Activated CD4-positive, alpha-beta T cell treated with anti-CD3 and anti-CD28 coated beads for 36 hours (primary cell): ENCODE data around the gene RUSC2. TPM values are rescaled to one million over a fixed set of nuclear protein-coding genes. Genes with fewer than 3 reads are reported as not detected.

ENCODE experiments used
- ATAC-seq: fragments of 200-7000 bp; cut with Tn5 transposase; one replicate; pipeline ENCODE4 v1.10.0; 2021; ENCODE audit warnings: mild to moderate bottlenecking, moderate library complexity
- CTCF ChIA-PET: fragments of 350-600 bp; sonication (Branson Sonifier 250); formaldehyde crosslinking; loops from one replicate; lab custom pipeline; 2021; ENCODE audit warnings: antibody characterized with exemption; lab: Charles Lee
- POLR2A ChIA-PET: fragments of 350-600 bp; sonication (Branson Sonifier 250); formaldehyde crosslinking; loops from one replicate; lab custom pipeline; 2021; ENCODE audit warnings: antibody characterized with exemption, inconsistent platforms; lab: Charles Lee
- DNase-seq: peaks from one replicate; pipeline ENCODE4 v3.0.0-alpha.2; 2020
- H3K27ac Mint-ChIP-seq: one replicate; pipeline ENCODE4 v1.8.0; 2021; ENCODE audit warnings: mixed read lengths
- H3K27me3 Mint-ChIP-seq: one replicate; pipeline ENCODE4 v1.8.0; 2021; ENCODE audit warnings: mixed read lengths
- H3K36me3 Mint-ChIP-seq: one replicate; pipeline ENCODE4 v1.8.0; 2021; ENCODE audit warnings: low read depth, mixed read lengths
- H3K4me1 Mint-ChIP-seq: one replicate; pipeline ENCODE4 v1.8.0; 2021; ENCODE audit warnings: mixed read lengths
- H3K4me3 Mint-ChIP-seq: one replicate; pipeline ENCODE4 v1.8.0; 2021; ENCODE audit warnings: mild to moderate bottlenecking, moderate library complexity, mixed read lengths
- H3K9me3 Mint-ChIP-seq: one replicate; pipeline ENCODE4 v1.8.0; 2021; ENCODE audit warnings: low read depth, mixed read lengths
- intact Hi-C, 2 experiments: fragments of 100-400 bp; cut with DNase I in 1 of 2; cut with micrococcal nuclease in 1 of 2; formaldehyde crosslinking; loops; one replicate each; pipeline versions ENCODE4 v1.14.2 to v1.15.1; 2022 to 2024; cut with DNase I, micrococcal nuclease
- total RNA-seq, 2 experiments: library from RNA; stranded (reverse); gene quantifications; one replicate each; pipeline ENCODE4 v1.2.3, GENCODE V29; 2021

Gene RUSC2
- total RNA-seq, 2 experiments from 2014 or later: 5.7 to 6.5 TPM

DNA sequence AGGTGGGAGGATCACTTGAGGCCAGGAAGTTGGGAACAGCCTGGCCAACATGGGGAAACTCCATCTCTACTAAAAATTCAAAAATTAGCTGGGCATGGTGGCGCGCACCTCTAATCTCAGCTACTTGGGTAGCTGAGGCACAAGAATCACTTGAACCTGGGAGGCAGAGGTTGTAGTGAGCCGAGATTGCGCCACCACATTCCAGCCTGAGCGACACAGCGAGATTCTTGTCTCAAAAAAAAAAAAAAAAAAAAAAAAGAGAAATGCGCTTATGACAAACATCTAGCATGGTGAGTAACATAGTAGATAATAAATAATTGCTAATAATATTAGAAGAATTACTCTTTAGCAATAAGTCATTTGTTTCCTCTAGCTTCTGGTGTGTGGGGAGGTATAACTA is 25.9 kb downstream of the RUSC2 start:
- no peak for ATAC-seq
- no peaks in the 10 kb centered on the region for H3K27me3 Mint-ChIP-seq
- ChIA-PET POLR2A (no interaction called here), CTCF (no interaction called here)
- no peaks in the 10 kb centered on the region for H3K9me3 Mint-ChIP-seq
- H3K27ac Mint-ChIP-seq: no peak overlapping the region
- no peaks in the 10 kb centered on the region for H3K36me3 Mint-ChIP-seq
- no peak overlapping the region for H3K4me3 Mint-ChIP-seq
- H3K4me1 Mint-ChIP-seq: no peaks in the 10 kb centered on the region
- no peak for DNase-seq
- intact Hi-C loops: no loop called here

DNA sequence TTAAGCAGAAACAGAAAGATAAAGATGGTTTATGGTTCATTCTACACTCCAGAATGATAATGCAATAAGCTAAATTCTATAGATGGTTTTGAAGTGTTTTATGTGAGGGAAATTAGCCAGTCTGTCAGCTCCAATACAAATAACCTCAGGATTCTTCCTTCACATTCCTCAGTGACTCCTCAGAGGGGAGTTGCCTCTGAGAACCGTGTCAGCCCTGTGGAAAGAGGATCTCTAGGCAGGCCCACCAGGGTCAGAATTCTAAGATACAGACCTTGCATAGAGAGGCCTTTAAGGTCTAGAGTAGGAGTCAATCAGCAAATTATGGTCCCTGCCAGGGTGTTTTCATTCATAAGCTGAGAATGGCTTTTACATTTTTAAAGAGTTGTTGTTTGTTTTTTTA is 26.6 kb downstream of the RUSC2 start:
- DNase-seq (no peak), ATAC-seq (no peak)
- Mint-ChIP-seq H3K27me3 (no peaks in the 10 kb centered on the region), H3K27ac (no peak overlapping the region), H3K4me1 (no peaks in the 10 kb centered on the region), H3K4me3 (no peak overlapping the region), H3K9me3 (no peaks in the 10 kb centered on the region), H3K36me3 (no peaks in the 10 kb centered on the region)
- intact Hi-C loops: no loop called here
- POLR2A ChIA-PET: no interaction called here
- CTCF ChIA-PET: interaction anchor here (0.7 to 0.8 kb wide), 2 partner anchors 43 to 93 kb away, joined by 3 to 4 read pairs; no protein-coding TSS in a partner anchor

DNA sequence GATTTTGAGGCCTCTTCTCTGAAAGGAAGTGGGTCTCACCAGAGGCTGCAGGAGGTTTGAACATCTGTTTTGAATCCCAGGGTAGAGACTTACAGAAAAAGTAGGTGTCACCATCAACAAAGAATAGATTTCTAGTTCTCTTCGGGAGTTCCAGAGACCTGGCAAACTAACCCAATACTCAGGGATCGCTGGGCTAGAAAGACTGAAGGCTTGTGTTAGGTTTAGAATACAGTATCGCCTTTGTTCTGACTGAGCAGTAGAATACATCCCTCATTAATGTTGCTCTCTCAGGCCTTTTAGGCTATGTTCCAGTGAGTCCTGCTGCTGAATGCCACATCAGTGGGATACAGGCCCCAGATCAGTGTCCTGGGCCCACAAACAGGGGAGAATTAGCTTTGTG is 27.2 kb downstream of the RUSC2 start:
- Mint-ChIP-seq H3K27me3 (no peaks in the 10 kb centered on the region), H3K4me3 (no peak overlapping the region), H3K9me3 (no peaks in the 10 kb centered on the region), H3K27ac (no peak overlapping the region), H3K36me3 (no peaks in the 10 kb centered on the region), H3K4me1 (no peaks in the 10 kb centered on the region)
- no peak for DNase-seq
- CTCF ChIA-PET: interaction anchor here (0.7 to 3.4 kb wide), 3 partner anchors 37 to 94 kb away, joined by 3 to 12 read pairs (median 4); no protein-coding TSS in a partner anchor
- ATAC-seq: no peak
- POLR2A ChIA-PET: no interaction called here
- intact Hi-C loops: no loop called here

DNA sequence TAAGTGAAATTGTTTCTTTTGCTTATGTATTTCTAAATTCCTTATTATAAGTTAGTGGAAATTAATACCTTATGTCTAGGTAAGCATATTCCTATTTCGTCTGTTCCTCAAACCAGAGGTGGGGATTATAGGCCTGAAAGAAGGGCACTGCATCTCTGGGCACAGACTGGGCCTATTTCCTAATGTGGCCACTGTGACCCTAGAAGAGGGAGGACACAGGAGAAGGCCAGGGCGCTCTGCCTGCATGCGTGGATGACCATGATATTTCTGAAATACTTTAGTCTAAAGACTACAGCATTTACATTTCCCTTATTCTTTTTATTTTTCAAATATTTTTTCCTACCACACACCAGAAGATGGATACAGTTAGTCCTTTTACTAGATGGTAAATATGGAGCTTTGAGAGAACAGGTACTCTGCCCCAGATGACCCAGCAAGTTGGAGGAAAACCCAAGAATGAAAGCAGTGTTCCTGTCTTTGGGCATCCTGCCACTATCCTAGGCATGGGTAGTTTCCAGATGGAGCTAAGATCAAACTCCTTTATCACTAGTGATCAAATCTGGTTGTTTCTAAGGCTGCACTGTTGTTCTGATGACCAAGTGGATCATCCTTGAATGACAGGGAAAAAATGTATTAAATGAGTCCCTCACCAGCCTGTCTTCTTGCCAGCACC is 27.8 kb downstream of the RUSC2 start:
- DNase-seq (no peak), ATAC-seq (no peak)
- CTCF ChIA-PET: interaction anchor here (2.5 to 3.4 kb wide), 2 partner anchors 11 to 36 kb away, joined by 9 to 12 read pairs; no protein-coding TSS in a partner anchor
- no peaks in the 10 kb centered on the region for H3K36me3 Mint-ChIP-seq
- no peaks in the 10 kb centered on the region for H3K4me1 Mint-ChIP-seq
- no peaks in the 10 kb centered on the region for H3K9me3 Mint-ChIP-seq
- intact Hi-C loops: no loop called here
- POLR2A ChIA-PET: no interaction called here
- no peaks in the 10 kb centered on the region for H3K27me3 Mint-ChIP-seq
- no peak overlapping the region for H3K27ac Mint-ChIP-seq
- H3K4me3 Mint-ChIP-seq: no peak overlapping the region

DNA sequence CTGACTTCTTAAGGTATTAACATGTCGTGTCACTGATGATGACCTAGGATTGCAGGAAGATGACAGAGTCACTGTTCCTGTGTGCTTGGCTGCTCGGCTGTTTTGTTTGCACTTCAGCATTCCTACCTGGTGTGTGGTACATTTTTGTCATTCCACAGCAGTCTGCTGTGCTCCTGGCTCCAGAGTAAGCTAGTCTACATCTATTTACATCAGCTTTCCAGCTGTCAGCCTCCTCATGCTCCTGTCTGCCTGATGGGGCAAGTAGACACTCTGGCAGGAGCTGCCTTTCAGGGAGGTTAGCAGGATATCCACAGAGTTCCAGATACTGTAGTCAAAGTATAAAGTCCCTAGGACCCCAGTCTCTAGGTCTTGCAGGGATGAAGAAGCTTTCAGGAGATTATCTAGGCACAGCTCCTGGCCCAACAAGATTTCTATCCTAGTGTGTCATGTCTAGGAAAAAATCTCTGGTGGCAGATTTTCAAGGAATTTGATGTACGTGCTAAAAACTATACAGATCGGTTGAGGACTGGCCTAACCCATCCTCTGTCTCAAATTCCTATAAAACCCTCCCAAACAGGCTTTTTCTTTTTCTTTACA is 28.4 kb downstream of the RUSC2 start:
- Mint-ChIP-seq H3K9me3 (no peaks in the 10 kb centered on the region), H3K27ac (no peak overlapping the region), H3K4me3 (no peak overlapping the region), H3K27me3 (no peaks in the 10 kb centered on the region), H3K4me1 (no peaks in the 10 kb centered on the region), H3K36me3 (no peaks in the 10 kb centered on the region)
- intact Hi-C loops: no loop called here
- CTCF ChIA-PET: interaction anchor here (0.6 to 3.4 kb wide), 3 partner anchors 11 to 36 kb away, joined by 3 to 12 read pairs (median 9); no protein-coding TSS in a partner anchor
- POLR2A ChIA-PET: no interaction called here
- ATAC-seq: no peak
- DNase-seq: no peak

GRCh38 chr9:35518981-35519679 is 29.2 kb downstream of the RUSC2 start:
- no peak overlapping the region for H3K4me3 Mint-ChIP-seq
- CTCF ChIA-PET: interaction anchor here (0.5 to 3.4 kb wide), 4 partner anchors 12 to 183 kb away, joined by 3 to 12 read pairs (median 8); no protein-coding TSS in a partner anchor
- DNase-seq (no peak), ATAC-seq (no peak)
- H3K27me3 Mint-ChIP-seq: no peaks in the 10 kb centered on the region
- POLR2A ChIA-PET: no interaction called here
- no peaks in the 10 kb centered on the region for H3K36me3 Mint-ChIP-seq
- intact Hi-C loops: no loop called here
- H3K9me3 Mint-ChIP-seq: no peaks in the 10 kb centered on the region
- no peak overlapping the region for H3K27ac Mint-ChIP-seq
- no peaks in the 10 kb centered on the region for H3K4me1 Mint-ChIP-seq

DNA sequence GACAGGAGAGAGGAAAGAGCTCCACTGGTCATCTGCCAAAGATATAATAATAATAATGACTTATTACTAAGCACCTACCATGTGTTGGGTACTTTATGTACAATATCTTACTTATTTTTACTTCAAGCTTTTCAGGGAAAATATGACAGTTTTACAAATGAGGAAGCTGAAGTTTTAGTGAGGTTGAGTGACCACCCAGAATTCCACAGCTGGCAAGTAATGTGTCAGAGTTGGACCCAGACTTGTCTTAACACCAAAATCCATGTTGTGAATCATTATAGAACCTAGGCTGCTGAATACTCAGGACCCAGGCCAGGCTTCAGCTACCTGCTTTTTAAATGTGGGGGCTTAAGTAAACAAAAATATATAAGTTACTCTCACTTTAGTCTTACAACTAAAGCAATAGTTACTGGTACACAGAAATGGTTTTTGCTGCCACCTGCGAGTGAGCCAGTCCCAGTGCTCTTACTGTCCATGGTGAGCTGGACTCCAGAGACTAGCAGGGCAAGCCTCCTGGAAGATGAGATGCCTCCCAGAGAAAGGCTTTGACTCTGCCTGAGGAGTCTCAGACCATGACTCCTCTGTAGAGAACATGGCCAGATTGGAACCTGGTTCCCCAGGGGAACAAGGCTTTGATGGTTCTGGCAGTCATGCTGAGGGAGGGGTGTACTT is 29.9 kb downstream of the RUSC2 start:
- DNase-seq (no peak), ATAC-seq (no peak)
- intact Hi-C loops: no loop called here
- no peak overlapping the region for H3K4me3 Mint-ChIP-seq
- no peaks in the 10 kb centered on the region for H3K9me3 Mint-ChIP-seq
- POLR2A ChIA-PET: no interaction called here
- H3K4me1 Mint-ChIP-seq: no peaks in the 10 kb centered on the region
- H3K27me3 Mint-ChIP-seq: no peaks in the 10 kb centered on the region
- H3K27ac Mint-ChIP-seq: no peak overlapping the region
- CTCF ChIA-PET: interaction anchor here (1.0 to 3.4 kb wide), 5 partner anchors 8 to 110 kb away, joined by 4 to 12 read pairs (median 7); no protein-coding TSS in a partner anchor
- H3K36me3 Mint-ChIP-seq: no peaks in the 10 kb centered on the region

GRCh38 chr9:35520364-35520710 is 30.4 kb downstream of the RUSC2 start:
- Mint-ChIP-seq H3K36me3 (no peaks in the 10 kb centered on the region), H3K4me1 (no peaks in the 10 kb centered on the region), H3K27me3 (no peaks in the 10 kb centered on the region), H3K9me3 (no peaks in the 10 kb centered on the region), H3K27ac (no peak overlapping the region), H3K4me3 (no peak overlapping the region)
- ChIA-PET POLR2A (no interaction called here), CTCF (interaction anchor here (1.0 to 3.4 kb wide), 6 partner anchors 8 to 176 kb away, joined by 3 to 12 read pairs (median 6); no protein-coding TSS in a partner anchor)
- intact Hi-C loops: no loop called here
- DNase-seq (no peak), ATAC-seq (no peak)

GRCh38 chr9:35521708-35522107 is 31.8 kb downstream of the RUSC2 start:
- intact Hi-C loops: no loop called here
- Mint-ChIP-seq H3K36me3 (no peaks in the 10 kb centered on the region), H3K27me3 (no peaks in the 10 kb centered on the region), H3K9me3 (no peaks in the 10 kb centered on the region), H3K4me1 (no peaks in the 10 kb centered on the region), H3K4me3 (no peak overlapping the region), H3K27ac (no peak overlapping the region)
- ChIA-PET CTCF (interaction anchor here (0.8 to 1.9 kb wide), 7 partner anchors 8 to 175 kb away, joined by 3 to 7 read pairs (median 4); no protein-coding TSS in a partner anchor), POLR2A (interaction anchor here (0.7 kb wide), 1 partner anchor 707 kb away, joined by 3 read pairs; no protein-coding TSS in a partner anchor)
- no peak for DNase-seq
- no peak for ATAC-seq

- no peak overlapping the region for H3K27ac Mint-ChIP-seq
- DNase-seq (no peak), ATAC-seq (no peak)
- no peak overlapping the region for H3K4me3 Mint-ChIP-seq
- no peaks in the 10 kb centered on the region for H3K9me3 Mint-ChIP-seq
- H3K4me1 Mint-ChIP-seq: no peaks in the 10 kb centered on the region
- intact Hi-C loops: no loop called here
- ChIA-PET POLR2A (interaction anchor here (0.7 kb wide), 1 partner anchor 706 kb away, joined by 3 read pairs; no protein-coding TSS in a partner anchor), CTCF (interaction anchor here (0.9 to 1.1 kb wide), 2 partner anchors 27 to 46 kb away, joined by 3 to 4 read pairs; no protein-coding TSS in a partner anchor)
- H3K36me3 Mint-ChIP-seq: no peaks in the 10 kb centered on the region
- no peaks in the 10 kb centered on the region for H3K27me3 Mint-ChIP-seq
These were observed 32.3 kb downstream of the RUSC2 start for GRCh38 chr9:35522187-35522586.

- Mint-ChIP-seq H3K27me3 (no peaks in the 10 kb centered on the region), H3K9me3 (no peaks in the 10 kb centered on the region), H3K4me1 (no peaks in the 10 kb centered on the region), H3K27ac (no peak overlapping the region), H3K36me3 (no peaks in the 10 kb centered on the region), H3K4me3 (no peak overlapping the region)
- DNase-seq: no peak
- no peak for ATAC-seq
- intact Hi-C loops: no loop called here
- ChIA-PET CTCF (interaction anchor here (0.6 to 1.5 kb wide), 3 partner anchors 15 to 174 kb away, joined by 3 read pairs; no protein-coding TSS in a partner anchor), POLR2A (no interaction called here)
These were observed 32.8 kb downstream of the RUSC2 start for GRCh38 chr9:35522700-35523099.
